IPS-NIHi11 (cell line): ENCODE results near the gene LAMTOR5.
"Not testable (repeated sequence)": the region's sequence is repeated elsewhere in the genome, so short reads cannot be mapped to it uniquely, and the experiment has no call there.

Source experiments
- DNase-seq: peaks from one replicate; pipeline ENCODE4 v3.0.0; 2012; ENCODE audit warnings: mixed read lengths, low spot score

Gene LAMTOR5

DNA sequence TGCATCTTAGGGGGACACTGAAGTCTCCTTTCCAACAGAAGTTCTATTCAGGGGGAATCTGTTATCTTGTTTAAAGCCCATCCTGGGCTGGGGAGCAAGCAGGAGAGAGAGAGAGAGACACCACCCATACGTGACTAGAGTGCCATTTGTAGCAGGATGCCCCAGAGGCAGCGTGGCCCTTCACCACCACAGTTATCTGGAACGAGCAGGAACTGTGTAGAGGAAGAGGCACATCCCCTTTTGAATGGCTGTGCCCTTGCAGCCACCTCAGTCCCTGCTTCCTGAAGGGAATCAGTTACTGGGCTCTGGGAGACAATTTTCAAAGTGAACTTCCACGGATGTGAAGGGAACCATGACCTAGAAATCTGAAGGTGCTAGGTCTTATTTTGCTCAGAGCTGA is 19.4 kb upstream of the LAMTOR5 start:
- no peak for DNase-seq

DNA sequence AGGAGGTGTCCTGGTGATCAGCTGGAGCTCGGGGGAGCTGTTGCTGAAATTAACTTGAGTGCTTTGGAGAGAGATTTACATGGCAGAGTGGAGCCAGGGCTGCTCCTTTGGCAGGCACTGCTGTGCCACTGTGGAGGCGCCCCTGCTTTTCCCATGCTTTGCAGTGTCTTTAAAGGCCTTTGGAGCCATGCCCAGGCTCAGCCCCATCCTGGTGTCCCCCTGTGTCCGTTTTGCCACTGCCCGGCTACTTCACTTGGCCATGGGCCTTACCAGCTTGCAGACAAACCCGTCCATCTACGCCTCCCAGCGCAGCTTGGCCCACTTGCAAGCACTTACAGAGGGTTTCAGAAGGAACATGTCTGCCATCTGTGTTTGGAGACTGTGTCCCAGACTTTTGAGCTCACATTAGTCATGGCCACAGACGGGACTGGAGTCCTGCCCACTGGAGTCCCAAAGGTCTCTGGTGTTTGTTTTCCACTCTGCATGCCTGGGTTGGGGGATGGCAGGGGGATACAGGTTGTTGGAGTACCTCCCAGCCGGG is 18.2 kb upstream of the LAMTOR5 start:
- no peak for DNase-seq

DNA sequence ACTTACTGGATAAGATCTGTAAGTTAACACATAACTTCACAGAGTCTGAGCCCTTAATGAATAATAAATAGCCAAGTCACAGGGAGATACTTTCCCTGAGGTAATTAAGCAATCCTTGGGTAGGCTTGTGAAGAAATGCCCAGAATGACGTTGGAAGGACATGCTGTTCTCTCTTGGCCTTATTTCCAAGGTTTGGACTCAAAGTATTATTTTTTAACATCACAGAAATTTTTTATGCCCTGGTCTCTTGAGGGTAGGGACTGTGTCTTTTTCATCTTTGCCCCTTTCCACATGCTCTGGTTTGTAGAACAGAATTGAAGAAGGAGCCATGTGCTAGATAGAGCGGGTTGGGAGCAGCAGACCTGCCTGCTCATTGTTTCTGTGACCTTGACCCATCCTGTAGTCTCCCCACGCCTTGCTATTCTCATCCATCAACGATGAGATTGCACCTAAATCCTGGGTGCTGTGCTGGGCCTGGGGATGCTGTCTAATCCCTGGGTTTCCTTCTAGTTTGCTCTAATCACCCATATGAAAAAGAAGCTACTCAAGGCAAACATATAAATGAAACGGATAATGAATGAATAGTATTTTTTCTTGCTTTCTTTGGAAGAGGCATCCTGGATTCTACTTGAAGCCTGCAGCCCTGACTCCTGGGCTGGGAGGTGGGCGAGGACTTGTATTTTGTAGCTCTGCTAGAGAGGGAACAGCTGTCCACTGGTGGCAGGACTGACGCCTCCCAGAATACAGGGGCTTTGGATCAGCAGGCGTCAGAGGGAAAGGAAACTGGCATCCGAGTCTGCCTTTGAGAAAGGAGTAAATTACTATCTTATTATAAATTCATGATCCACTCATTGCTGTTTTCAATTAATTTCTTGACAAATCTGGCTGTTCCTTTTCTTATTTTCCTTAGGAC is 17.5 kb upstream of the LAMTOR5 start:
- DNase-seq: no peak

DNA sequence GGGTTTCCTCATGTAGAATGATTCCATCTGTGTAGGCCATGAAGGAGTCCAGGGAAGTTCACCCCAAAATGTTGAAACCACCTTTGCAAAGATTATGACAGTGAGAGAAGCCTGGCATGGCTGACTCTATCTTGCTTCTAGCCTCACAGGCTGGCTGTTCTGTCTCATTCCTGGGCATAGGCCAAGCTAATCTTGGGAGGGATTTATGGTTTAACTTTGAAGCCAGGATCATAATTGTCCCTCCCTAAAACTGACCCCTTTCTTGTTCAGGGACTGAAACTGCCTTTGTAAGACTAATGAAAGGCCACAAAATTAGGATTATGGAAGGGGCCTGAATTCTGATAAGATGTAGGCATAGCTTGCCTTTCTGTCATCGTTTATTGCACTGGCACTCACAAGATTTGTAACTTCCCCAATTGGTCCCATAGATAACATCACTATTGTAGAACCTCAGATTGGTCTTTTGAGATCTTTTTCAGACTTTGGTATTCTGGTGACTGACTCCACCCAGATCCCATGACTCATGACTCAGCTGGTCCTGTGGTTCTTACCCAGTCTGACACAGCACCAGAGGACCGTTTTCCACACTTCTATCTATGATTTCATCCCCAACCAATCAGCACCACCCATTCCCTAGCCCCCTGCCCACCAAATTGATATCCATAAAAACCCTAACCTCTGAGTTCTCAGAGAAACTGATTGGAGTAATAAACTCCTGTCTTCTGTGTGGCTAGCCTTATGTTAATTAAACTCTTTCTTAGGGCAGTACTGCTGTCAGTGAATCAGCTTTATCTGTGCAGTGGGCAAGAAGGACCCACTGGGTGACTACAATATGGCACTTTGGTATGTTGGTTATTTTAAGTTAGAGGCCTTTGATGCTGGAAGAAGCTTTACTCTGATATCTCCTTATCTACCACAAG is 13.6 kb upstream of the LAMTOR5 start:
- DNase-seq: no peak

DNA sequence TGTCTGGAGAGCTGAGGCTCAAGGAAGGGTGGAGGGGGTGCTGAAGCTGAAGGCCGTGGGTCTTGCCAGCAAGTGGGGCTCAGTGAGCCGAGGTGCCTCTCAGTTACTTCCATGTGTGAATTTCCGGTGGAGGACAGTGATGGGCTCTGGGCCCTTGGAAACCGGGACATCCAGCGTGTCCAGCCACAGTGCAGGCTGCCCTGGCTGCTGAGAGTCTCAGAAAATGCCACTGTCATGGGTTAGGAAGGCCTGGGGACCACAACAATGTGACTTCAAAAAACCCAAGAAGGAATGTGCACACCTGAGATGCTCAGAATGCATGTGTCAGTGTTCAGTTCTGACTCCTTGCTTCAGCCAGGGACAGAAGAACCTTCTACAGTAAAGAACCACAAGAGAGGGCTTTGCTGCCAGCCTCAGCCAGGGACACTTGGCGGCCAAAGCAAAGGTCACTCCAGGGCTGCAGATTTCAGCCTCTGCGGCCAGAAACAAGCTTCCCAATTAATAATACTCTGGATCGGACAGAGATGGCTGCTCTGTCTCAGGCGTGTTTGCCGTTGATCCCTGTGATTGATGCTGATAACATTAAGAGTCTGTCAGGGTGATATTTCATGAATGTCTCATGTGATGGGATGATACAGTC is 12.6 kb upstream of the LAMTOR5 start:
- DNase-seq: no peak

DNA sequence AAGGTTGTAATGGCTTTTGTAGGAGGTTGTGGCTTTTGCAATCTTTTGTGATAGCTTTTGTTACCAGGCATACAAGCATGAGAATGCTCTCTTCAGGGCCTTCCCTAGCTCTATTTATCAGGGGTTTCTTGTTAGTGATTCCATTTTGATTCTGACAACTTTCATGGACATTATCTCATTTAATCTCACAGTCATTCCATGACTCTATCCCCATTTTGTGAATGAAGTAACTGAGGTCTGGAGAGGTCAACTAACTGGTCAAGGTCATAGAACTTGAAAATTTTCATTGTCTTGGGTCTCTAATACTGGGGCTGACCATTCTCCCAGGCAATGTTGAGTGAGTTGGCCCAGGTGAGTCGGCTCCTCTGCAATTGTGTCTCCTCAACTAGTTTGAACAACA is 11.2 kb upstream of the LAMTOR5 start:
- no peak for DNase-seq

DNA sequence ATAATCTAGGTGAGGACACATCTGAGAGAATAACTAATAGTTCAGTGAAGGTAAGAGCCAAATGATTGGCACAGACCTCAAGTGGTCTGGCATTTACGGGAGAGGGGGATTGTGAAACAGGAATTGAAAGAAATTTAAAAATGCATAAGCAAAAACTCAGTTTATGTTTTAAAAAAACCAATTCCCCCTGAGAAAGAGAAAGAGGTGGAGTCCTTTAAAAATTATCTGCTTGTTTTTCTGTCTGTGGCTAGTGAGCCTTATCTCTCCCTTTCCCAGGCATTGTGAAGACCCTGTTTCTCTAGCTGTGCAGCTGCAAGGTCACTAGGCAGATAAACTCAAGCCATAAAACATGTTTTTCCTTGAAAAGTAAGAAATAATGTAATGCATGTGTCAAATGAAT is 5.6 kb upstream of the LAMTOR5 start:
- not testable (repeated sequence) for DNase-seq

DNA sequence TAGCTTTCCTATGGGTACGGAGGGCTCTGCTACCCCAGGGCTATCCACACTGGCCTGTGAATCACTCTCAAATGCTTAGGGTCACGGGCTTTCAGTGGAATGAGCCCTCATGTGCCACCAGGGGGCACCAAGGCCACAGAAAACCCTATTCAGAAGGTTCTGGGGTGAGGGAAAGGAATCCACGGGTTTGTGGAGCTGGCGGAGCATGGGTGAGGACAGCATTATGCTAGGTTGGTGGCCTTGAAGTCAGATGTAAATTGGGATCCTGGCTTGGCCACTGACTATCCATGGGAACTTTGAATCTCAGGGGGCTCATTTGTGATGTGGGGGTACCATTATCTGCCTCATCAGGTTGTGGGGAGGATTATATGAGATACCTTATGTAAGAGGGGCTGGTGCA is 5.1 kb upstream of the LAMTOR5 start:
- peak; percentile 70 for DNase-seq

DNA sequence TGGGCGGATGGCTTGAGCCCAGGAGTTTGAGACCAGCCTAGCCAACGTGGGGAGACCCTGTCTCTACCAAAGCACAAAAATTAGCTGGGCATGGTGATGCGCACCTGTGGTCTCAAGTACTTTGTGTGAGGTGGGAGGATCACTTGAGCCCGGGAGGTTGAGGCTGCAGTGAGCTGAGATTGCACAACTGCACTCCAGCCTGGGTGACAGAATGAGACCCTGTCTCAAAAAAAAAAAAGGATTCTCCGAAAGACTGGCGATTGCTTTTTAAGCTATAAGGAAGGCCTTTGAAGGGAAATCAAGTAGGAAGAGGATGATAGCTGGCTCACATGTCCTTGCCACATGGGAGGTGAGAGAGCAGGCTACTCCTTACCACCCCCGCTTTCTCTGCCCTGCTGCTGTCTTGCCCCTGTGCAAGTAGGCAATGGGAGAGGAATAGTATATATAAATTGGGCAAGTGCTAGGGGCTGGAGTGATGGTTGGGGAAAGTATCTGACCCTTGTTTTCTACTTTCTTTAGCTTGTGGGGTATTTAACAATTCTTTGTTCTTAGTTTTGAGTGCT is 3.8 kb upstream of the LAMTOR5 start:
- no peak for DNase-seq

DNA sequence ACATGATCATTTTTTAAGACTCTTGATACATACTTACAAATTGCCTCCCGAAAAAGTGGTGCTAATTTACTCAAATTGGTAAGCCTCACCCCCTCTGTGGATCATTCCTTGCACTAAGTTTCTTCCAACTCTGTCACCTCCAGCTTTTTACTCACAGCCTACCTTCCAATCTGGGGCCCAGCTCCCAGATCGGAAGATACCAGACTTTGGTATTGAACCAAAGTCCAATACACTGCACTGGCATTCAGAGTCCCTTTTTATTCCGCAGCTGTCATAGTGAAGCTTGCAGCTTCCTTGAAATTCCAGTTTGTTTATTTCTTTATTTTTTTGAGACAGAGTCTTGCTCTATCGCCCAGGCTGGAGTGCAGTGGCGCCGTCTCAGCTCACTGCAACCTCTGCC is 1.8 kb upstream of the LAMTOR5 start:
- no peak for DNase-seq

DNA sequence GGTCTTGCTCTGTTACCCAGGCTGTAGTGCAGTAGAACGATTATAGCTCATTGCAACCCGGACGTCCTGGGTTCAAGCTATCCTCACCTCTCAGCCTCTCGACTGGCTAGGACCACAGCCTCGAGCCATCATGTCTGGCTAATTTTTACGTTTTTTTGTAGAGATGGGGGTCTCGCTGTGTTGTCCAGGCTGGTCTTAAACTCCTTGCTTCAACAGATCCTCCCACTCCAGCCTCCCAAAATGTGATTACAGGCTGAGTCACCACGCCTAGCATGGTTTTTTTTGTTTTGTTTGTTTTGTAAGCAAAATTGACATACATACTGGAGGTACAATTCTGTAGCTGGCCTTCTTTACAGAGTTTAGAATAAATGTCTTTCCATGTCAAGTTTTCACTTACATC is 994 bp upstream of the LAMTOR5 start:
- DNase-seq: no peak

DNA sequence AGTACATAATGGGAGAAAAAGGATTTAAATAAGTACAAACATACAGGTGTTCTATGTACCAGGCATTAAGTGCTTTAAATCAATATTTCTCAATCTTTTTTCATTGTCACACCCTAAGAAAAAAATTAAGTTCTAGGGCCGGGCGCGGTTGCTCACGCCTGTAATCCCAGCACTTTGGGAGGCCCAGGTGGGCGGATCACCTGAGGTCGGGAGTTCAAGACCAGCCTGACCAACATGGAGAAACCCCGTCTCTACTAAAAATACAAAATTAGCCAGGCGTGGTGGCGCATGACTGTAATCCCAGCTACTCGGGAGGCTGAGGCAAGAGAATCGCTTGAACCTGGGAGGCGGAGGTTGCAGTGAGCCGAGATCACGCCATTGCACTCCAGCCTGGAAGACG is 1.1 kb downstream of the LAMTOR5 start:
- DNase-seq: not testable (repeated sequence)

DNA sequence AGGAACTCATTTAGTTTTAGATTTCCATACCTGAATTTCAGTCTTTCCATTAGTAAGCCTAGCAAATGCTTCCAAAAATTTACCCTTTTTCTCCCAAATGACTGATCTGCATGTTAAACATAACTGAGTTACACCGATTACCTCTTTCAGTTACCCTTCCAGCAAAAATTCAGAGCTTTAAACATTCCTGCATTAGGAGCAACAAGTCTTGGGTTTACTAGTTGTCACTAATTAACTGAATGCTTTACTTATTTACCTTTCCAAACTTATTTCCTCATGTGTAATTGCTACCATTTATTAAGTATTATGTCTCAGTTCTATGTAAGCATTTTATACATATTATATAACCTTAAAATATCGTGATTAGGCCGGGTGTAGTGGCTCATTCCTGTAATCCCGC is 3.1 kb downstream of the LAMTOR5 start:
- DNase-seq: no peak

DNA sequence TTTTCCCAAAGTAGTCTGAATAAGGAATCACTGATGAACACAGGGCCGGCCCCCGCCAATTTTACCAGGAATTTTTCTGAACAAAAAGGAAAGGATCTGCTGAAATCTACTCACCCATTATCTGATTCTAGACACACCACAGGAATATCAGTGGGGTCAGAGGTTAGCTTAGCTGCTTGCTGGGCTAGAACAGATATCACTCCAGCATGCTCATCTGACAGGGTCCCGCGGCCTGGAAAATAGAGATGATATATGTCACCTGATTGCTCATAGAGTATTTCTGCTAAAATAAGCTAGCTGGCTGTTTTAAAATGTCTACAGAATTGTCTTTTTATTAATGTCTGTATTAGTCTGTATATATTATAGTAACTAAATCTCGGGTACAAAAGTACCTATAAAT is 3.7 kb downstream of the LAMTOR5 start:
- no peak for DNase-seq

DNA sequence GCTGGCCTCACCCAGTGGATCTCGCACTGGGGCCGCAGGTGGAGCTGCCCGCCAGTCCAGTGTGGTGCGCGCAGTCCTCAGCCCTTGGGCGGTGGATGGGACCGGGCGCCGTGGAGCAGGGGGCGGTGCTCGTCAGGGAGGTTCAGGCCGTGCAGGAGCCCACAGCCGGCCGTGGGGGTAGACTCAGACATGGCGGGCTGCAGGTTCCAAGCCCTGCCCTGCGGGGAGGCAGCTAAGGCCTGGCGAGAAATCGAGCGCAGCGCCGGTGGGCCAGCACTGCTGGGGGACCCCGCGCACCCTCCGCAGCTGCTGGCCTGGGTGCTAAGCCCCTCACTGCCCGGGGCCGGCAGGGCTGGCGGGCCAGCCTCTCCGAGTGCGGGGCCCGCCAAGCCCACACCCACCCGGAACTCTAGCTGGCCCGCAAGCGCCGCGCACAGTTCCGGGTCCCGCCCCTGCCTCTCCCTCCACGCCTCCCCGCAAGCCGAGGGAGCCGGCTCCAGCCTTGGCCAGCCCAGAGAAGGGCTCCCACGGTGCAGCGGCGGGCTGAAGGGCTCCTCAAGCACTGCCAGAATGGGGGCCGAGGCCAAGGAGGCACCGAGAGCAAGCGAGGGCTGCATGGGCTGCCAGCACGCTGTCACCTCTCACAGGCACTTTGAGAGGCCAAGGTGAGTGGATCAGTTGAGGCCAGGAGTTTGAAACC is 11.1 kb downstream of the LAMTOR5 start:
- not testable (repeated sequence) for DNase-seq

DNA sequence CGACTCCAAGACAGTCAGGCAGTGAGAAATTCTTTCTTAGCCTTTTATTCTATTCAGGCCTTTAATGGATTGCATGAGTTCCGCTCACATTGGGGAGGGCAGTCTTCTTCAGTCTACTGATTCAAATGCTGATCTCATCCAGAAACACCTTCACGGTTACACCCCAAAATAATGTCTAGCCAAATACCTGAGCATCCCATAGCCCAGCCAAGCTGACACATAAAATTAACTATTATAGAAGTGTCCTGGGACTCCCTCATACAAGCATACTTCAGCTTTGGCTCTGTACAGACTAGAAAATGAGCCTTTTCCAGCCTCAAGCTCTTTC is 13.0 kb downstream of the LAMTOR5 start:
- no peak for DNase-seq

DNA sequence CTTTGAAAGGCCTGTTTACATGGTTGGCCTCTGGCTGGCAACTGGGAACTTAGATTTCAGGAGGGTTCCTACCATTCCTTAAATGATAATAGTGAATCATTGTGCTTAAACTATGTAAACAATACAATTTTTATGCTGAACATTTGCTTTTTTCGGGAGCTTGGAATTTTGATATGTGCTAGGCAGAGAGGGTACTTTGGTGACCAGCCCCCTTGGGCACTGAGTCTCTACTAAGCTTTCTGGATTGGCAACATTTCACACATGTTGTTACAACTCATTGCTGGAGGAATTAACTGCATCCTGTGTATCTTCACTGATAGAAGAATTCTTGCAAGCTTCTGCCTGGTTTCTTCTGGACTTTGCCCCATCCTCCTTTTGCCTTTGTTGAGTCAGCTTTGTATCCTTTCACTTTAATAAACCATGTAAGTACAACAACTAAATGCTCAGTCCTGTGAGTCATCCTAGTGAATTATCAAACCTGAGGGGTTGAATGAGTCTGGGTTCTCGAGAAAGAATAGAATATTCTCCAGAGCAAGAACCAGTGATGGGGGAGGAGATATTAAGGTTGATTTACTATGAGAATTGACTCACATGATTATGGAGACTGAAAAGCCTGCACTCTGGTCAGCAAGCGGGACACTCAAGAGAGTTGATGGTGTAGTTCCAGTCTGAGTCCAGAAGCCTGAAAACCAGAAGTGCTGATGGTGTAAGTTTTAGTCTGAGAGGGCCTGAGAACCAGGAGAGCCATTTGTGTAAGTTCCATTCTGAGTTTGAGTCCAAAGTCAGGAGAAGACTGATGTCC is 13.6 kb downstream of the LAMTOR5 start:
- no peak for DNase-seq

DNA sequence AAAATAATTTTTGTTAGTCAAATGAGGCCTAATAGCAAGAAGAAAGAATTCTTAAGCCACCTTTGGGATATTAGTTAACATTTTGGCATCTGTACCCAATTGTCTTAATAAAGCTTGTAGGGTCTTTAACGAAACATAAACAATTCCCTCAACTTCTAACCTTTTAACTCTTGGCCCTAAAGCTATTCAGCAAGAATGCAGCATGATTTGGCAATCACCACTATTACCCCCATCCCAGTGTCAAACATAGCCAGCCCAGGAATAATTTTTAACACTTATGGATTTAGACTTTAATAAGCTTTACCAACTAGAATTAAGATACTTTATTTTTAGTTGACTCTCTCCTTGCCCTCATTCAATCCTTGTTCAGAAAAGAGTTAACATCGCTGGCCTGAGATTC is 14.2 kb downstream of the LAMTOR5 start:
- no peak for DNase-seq

DNA sequence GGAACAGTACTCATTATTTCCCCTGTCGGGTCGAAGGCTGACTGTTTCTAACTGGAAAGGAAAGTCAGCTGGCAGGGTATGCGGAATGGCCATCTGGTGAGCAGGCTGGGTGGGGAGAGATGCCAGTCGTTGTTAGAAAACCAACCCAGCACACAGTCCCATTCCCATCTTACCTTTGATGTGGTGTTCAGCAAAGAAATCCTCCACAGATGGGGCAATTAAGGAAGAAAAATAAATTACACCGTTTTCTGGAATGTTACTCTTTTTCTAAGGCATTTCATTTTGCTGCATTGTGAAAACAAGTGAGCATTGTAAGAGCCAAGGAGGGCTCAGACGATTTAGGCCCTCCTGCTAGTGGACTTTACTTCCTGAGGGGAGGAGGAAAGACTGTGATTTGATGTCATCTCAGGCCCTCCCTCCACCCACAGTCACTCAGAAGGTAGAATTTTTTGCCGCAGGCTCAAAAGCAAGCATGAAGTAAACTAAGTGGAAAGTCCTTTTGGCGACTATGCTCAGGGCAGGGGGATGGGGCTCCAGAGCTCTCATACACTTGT is 16.7 kb downstream of the LAMTOR5 start, which contains the start of gene SLC16A4:
Gene SLC16A4 (minus strand): TSS at position 335 of the 554 bp plus-strand sequence. CDS start 1,703 bp downstream, outside the sequence.
- peak; percentile 41 for DNase-seq

DNA sequence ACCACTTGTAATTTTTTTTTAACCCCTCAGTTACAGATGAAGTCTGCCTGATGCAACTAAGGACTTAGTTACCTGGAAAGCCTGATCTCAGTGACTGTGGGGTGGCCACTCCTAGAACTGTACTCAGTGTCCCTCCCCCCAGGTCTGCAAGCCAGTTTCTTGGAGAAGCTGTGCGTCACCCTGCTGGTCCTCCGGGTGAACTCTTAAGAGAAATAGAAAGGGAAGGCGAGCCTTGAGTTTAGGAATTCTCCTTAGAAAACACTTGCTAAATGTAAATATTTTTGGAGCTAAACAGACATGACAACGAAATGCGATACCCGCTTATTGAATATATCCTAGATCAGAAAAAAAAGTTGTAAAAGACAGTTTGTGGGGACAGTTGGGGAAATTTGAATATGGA is 17.4 kb downstream of the LAMTOR5 start:
- DNase-seq: peak; percentile 37
